Right lung (tissue), 5 donors: Measurements from ENCODE around the gene ACP4. TPM values are rescaled to one million over a fixed set of nuclear protein-coding genes. Genes with fewer than 3 reads are reported as not detected.

Experiments used
- DNase-seq, 2 donors: peaks; one replicate each; pipeline ENCODE4 v3.0.0-alpha.2; 2013
- polyA plus RNA-seq, 5 donors: library from polyadenylated mRNA; unstranded; fragments of 120-200 nt; gene quantifications; one replicate each; pipeline versions ENCODE4 v1.2.1 to v1.2.3, GENCODE V29; 2013; ENCODE audit warnings: inconsistent platforms in 1 of 5, low replicate concordance in 1 of 5; ENCODE audit not compliant: insufficient read length in 5 of 5, insufficient read depth in 1 of 5

The ACP4 gene
- polyA plus RNA-seq, 5 donors: 0.18 to 0.19 TPM; not detected in 3

DNA sequence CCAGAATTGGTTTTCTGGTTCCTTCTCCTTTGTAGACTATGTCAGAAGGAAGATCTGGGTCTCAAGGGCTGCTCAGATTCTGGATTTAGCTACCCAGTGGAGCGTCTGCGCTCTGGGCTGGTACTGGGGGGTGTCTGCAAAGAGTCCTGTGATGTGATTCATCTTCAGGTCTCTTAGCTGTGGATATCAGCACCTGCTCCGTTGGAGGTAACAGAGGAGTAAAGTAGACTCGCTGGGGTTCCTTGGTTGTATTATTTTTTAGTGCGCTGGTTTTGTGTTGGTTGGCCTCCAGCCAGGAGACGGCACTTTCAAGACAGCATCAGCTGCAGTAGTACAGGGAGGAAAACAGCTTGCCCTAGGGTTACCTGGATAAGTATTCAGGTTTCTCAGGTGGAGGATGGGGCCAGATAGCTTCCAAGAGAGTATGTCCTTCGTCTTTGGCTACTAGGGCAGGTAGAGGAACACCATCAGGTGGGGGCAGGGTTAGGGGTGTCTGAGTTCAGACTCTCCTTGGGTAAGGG is 53.5 kb downstream of the ACP4 start:
- DNase-seq: no peak

DNA sequence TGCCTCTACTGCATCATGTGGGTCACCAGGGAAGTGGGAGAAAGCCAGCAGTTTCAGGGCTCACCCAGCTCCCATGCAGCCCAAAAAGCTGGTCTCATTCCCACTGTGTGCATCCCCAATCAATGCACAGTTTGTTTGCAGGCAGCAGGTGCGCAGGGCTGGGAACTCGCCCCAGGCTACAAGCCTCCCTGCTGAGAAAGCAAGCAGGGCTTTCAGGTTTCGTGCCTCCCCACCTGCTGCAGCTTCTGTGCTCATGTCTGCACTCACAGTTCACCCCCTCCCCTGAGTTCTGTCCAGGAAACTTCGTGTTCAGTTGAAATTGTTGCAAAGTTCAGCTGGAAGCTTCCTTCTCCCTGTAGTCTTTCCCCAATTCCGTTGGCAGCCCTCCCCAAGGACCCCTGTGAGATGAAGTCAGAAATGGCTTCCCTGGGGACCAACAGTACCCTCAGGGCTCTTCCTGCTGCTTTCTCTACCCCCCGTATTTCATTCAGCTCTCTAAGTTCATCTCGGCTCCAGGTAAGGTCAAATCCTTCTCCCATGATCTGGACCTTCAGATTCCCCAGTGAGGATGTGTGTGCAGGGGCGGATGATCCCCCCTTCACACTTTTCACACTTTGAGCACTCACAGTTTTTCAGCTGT is 54.2 kb downstream of the ACP4 start:
- DNase-seq: no peak

Other genes with a start within 250 kb of the ACP4 start
- gene LRRC4B, start 222.0 kb upstream of the ACP4 start, polyA plus RNA-seq: 10 to 100 TPM in 3 of 5 donors, 1 to 10 TPM in 2; 7.8 to 20.8 (median 10.9) TPM
- under 1 TPM; 0.05 to 0.55 (median 0.14) TPM for gene SYT3, start 150.5 kb upstream of the ACP4 start, polyA plus RNA-seq
- gene C19orf81, start 141.0 kb upstream of the ACP4 start, polyA plus RNA-seq: under 1 TPM in 2 of 5 donors, not detected in 3; 0.45 to 0.46 TPM
- 1 to 10 TPM; 4.1 to 7.5 (median 4.8) TPM for gene SHANK1, start 70.6 kb upstream of the ACP4 start, polyA plus RNA-seq
- 10 to 100 TPM; 29.6 to 66.3 (median 36.1) TPM for gene CLEC11A, start 67.1 kb upstream of the ACP4 start, polyA plus RNA-seq
- gene GPR32, start 20.0 kb upstream of the ACP4 start, polyA plus RNA-seq: not detected
- gene KLK1, start 33.4 kb downstream of the ACP4 start, polyA plus RNA-seq: under 1 TPM; 0.39 to 0.94 (median 0.80) TPM
- not detected for gene KLK15, start 43.2 kb downstream of the ACP4 start, polyA plus RNA-seq
- not detected for gene KLK3, start 64.5 kb downstream of the ACP4 start, polyA plus RNA-seq
- under 1 TPM in 3 of 5 donors, not detected in 2; 0.16 to 0.24 (median 0.17) TPM for gene KLK2, start 83.0 kb downstream of the ACP4 start, polyA plus RNA-seq
- gene KLK4, start 121.0 kb downstream of the ACP4 start, polyA plus RNA-seq: not detected
- under 1 TPM; 0.18 to 0.93 (median 0.56) TPM for gene KLK5, start 162.6 kb downstream of the ACP4 start, polyA plus RNA-seq
- under 1 TPM in 4 of 5 donors, not detected in 1; 0.15 to 0.37 (median 0.32) TPM for gene KLK6, start 179.2 kb downstream of the ACP4 start, polyA plus RNA-seq
- gene KLK7, start 193.5 kb downstream of the ACP4 start, polyA plus RNA-seq: under 1 TPM in 3 of 5 donors, not detected in 2; 0.12 to 0.31 (median 0.14) TPM
- under 1 TPM in 1 of 5 donors, not detected in 4; 0.46 TPM for gene KLK8, start 211.2 kb downstream of the ACP4 start, polyA plus RNA-seq
- gene KLK10, start 229.3 kb downstream of the ACP4 start, polyA plus RNA-seq: 1 to 10 TPM in 3 of 5 donors, under 1 TPM in 2; 0.48 to 1.2 (median 1.1) TPM
- gene KLK11, start 236.2 kb downstream of the ACP4 start, polyA plus RNA-seq: 1 to 10 TPM; 2.1 to 5.0 (median 3.6) TPM
- gene KLK12, start 244.6 kb downstream of the ACP4 start, polyA plus RNA-seq: under 1 TPM; 0.39 to 0.76 (median 0.59) TPM